ENCODE data around the gene TOP2A. TPM values are rescaled to one million over a fixed set of nuclear protein-coding genes. Genes with fewer than 3 reads are reported as not detected.

Gene TOP2A
- total RNA-seq, 1 donor from 2014 or later, result 28.3 TPM

- Mint-ChIP-seq H3K4me3 (ENCODE audit: unreplicated experiment) (peak overlapping the region; percentile 59), H3K27me3 (ENCODE audit: unreplicated experiment) (peaks cover 9% of the 10 kb centered on the region), H3K36me3 (ENCODE audit: low read depth, unreplicated experiment) (peaks cover 49% of the 10 kb centered on the region), H3K27ac (ENCODE audit: unreplicated experiment) (peak overlapping the region; percentile 57), H3K4me1 (ENCODE audit: unreplicated experiment) (peaks cover 59% of the 10 kb centered on the region), H3K9me3 (ENCODE audit: unreplicated experiment) (no peaks in the 10 kb centered on the region)
- no peak for TF ChIP-seq CTCF (IDR thresholded peaks at IDR 0.05; ENCODE audit: unreplicated experiment)
- DNase-seq (ENCODE audit: low spot score), result no peak
Observed at GRCh38 chr17:40457369-40457768, 39.7 kb upstream of the TOP2A start.

GRCh38 chr17:40456396-40456951 is 38.8 kb upstream of the TOP2A start:
- Mint-ChIP-seq H3K27me3 (ENCODE audit: unreplicated experiment) (peaks cover 3% of the 10 kb centered on the region), H3K4me3 (ENCODE audit: unreplicated experiment) (peak overlapping the region; percentile 44), H3K27ac (ENCODE audit: unreplicated experiment) (no peak overlapping the region), H3K36me3 (ENCODE audit: low read depth, unreplicated experiment) (peaks cover 54% of the 10 kb centered on the region), H3K9me3 (ENCODE audit: unreplicated experiment) (no peaks in the 10 kb centered on the region), H3K4me1 (ENCODE audit: unreplicated experiment) (peaks cover 59% of the 10 kb centered on the region)
- no peak for DNase-seq (ENCODE audit: low spot score)
- no peak for TF ChIP-seq CTCF (IDR thresholded peaks at IDR 0.05; ENCODE audit: unreplicated experiment)

GRCh38 chr17:40454613-40454995 is 36.9 kb upstream of the TOP2A start:
- Mint-ChIP-seq H3K9me3 (ENCODE audit: unreplicated experiment) (no peaks in the 10 kb centered on the region), H3K4me1 (ENCODE audit: unreplicated experiment) (peaks cover 63% of the 10 kb centered on the region), H3K4me3 (ENCODE audit: unreplicated experiment) (peak overlapping the region; percentile 76), H3K27me3 (ENCODE audit: unreplicated experiment) (no peaks in the 10 kb centered on the region), H3K27ac (ENCODE audit: unreplicated experiment) (peak overlapping the region; percentile 70), H3K36me3 (ENCODE audit: low read depth, unreplicated experiment) (peaks cover 58% of the 10 kb centered on the region)
- DNase-seq (ENCODE audit: low spot score), result no peak
- TF ChIP-seq CTCF (IDR thresholded peaks at IDR 0.05; ENCODE audit: unreplicated experiment), result no peak

GRCh38 chr17:40453881-40454612 is 36.4 kb upstream of the TOP2A start:
- Mint-ChIP-seq H3K4me3 (ENCODE audit: unreplicated experiment) (peak overlapping the region; percentile 76), H3K9me3 (ENCODE audit: unreplicated experiment) (no peaks in the 10 kb centered on the region), H3K36me3 (ENCODE audit: low read depth, unreplicated experiment) (peaks cover 55% of the 10 kb centered on the region), H3K4me1 (ENCODE audit: unreplicated experiment) (peaks cover 62% of the 10 kb centered on the region), H3K27ac (ENCODE audit: unreplicated experiment) (peak overlapping the region; percentile 70), H3K27me3 (ENCODE audit: unreplicated experiment) (no peaks in the 10 kb centered on the region)
- DNase-seq (ENCODE audit: low spot score), result no peak
- TF ChIP-seq CTCF (IDR thresholded peaks at IDR 0.05; ENCODE audit: unreplicated experiment), result no peak

- no peak for DNase-seq (ENCODE audit: low spot score)
- Mint-ChIP-seq H3K4me3 (ENCODE audit: unreplicated experiment) (peak overlapping the region; percentile 69), H3K27ac (ENCODE audit: unreplicated experiment) (no peak overlapping the region), H3K4me1 (ENCODE audit: unreplicated experiment) (peaks cover 66% of the 10 kb centered on the region), H3K36me3 (ENCODE audit: low read depth, unreplicated experiment) (peaks cover 56% of the 10 kb centered on the region), H3K27me3 (ENCODE audit: unreplicated experiment) (peaks cover 2% of the 10 kb centered on the region), H3K9me3 (ENCODE audit: unreplicated experiment) (no peaks in the 10 kb centered on the region)
- no peak for TF ChIP-seq CTCF (IDR thresholded peaks at IDR 0.05; ENCODE audit: unreplicated experiment)
Observed at GRCh38 chr17:40452921-40453378, 35.3 kb upstream of the TOP2A start.
